ENCODE results near the gene ANKS1A.
"Not testable (repeated sequence)": the region's sequence is repeated elsewhere in the genome, so short reads cannot be mapped to it uniquely, and the experiment has no call there.

The ANKS1A gene

GRCh38 chr6:34992376-34992775, 103.3 kb downstream of the ANKS1A start:
- no peak for DNase-seq (ENCODE audit: low spot score)

DNA sequence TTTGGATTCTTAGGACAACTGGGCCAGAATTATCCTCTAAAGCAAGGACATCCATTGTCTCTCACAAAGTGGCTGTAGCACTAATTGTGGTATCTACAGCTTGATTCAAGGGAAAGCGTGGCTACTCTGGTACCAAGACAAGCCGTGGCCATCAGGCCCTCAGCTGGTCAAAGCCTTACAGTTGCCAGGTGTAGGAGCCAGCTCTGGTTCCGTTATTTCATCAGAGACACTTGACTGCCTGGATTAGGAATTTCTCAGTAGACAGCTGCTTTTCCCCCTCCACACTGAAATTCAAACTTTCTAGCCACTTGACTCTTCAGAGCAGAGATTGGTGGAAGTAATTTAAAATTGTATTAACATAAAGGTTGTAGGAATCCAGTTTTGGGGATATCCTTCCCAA, 104.2 kb downstream of the ANKS1A start:
- DNase-seq (ENCODE audit: low spot score): no peak

DNA sequence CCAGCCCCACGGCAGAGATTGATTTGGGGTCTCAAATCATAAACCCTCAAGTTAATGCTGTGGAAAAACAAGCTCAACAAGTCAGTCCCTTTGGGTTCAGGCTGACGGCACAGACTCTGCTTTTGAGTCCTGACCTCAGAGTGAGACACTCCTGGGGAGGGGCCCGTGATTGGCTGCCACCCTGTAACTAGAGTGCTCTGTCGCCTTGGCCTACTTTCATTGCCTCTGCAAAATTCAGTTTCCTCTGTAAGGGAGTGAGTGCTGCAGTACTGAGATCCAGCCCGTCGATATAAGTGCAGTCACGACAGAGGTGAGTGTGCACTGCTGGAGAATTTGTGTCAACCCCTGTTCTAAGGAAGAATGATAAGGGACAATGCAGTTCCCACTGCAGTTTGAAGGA, 105.6 kb downstream of the ANKS1A start:
- no peak for DNase-seq (ENCODE audit: low spot score)

- DNase-seq (ENCODE audit: low spot score): not testable (repeated sequence)
Measured at GRCh38 chr6:34998417-34998816, 109.4 kb downstream of the ANKS1A start.

GRCh38 chr6:34999153-34999552, 110.1 kb downstream of the ANKS1A start:
- not testable (repeated sequence) for DNase-seq (ENCODE audit: low spot score)

DNA sequence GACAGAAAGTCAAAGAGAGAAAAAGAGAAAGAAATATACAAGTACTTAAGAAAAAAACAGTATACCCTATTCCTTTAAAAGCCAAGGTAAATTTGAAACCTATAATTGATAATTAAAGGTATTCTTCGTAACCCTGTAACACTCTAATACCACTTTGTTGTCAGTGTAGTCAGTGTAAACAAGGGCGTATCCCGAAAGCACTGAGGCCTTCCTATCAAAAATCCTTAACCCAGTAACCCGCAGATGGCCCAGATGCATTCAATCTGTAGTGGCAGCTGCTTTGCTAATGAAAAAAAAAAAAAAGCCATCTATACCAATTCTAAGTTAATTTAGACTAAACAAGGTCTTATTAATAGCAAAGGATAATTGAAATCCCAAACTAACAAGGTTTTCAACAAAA, 110.9 kb downstream of the ANKS1A start:
- DNase-seq (ENCODE audit: low spot score): not testable (repeated sequence)

DNA sequence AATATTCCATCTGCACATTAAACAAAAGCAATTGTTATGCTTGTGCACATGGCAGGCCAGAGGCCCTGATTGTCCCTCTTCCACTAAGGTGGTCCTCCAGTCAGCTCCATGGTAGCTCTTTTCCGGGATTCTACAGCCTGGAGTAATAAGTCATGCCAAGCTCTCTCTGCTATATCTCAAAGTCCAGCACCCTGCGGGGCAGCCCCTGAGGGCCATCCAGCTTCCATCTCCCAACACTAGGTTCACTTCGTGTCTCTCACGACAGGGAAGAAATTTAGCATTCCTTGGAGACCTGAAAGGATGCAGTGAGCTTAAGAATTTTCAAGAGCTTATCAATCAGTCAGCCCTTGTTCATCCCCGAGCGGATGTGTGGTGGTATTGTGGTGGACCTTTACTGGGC, 112.3 kb downstream of the ANKS1A start:
- DNase-seq (ENCODE audit: low spot score): not testable (repeated sequence)

DNA sequence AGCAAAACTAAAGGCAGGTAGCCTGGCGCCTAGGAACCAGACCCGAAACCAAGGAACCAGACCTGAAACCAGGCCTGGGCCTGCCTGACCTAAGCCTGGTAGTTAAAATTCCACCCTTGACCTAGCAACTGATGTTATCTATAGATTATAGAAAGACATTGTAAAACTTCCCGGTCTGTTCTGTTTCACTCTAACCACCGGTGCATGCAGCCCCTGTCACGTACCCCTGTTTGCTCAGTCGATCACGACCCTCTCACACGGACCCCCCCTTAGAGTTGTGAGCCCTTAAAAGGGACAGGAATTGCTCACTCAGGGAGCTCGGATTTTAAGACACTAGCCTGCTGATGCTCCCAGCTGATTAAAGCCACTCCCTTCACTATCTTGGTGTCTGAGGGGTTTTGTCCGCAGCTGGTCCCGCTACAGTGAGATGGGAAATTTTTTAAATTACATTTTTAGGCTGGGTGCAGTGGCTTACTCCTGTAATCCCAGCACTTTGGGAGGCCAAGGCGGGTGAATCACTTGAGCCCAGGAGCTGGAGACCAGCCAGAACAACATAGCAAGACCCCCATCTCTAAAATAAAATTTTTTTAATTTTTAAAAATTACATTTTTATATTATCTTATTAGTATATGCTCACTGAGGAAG, 115.0 kb downstream of the ANKS1A start:
- DNase-seq (ENCODE audit: low spot score): not testable (repeated sequence)

DNA sequence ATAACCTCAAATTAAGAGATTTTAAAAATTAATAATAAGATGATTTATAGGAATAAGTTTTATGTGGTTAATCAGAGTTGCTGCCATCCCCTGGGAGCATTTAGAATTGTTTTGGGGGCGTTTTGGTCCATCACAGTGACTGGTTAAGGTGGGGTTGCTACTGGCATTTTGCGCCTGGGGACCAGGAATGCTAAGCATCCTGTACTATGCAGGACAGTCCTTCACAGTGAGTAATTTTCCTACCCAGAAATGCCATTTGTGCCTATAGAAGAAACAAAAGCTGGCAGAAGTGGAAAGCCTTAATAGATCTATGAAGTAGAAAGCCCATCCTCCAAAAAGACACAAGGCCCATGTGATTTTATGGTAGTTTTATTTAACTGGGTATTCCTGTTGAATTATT, 118.0 kb downstream of the ANKS1A start:
- no peak for DNase-seq (ENCODE audit: low spot score)

DNA sequence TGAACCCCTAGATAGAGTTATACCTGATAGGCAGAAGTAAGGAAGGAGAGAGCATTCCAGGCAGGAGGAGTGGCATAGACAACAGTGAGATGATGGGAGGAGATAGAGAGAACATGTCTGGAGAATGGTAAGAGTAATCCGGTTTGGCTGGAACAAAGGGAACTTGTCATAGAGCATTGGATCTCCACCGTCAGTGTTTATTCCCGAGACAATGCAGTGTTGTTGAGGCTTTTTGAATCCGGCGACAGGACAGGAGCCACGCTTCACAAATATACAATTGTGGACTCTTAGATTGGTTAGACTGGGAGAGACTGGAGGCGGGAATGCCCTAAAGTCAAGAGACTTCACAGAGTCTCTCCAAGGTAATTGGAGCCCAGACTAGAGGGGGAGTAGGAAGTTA, 119.8 kb downstream of the ANKS1A start:
- no peak for DNase-seq (ENCODE audit: low spot score)

GRCh38 chr6:35011096-35012041, 122.3 kb downstream of the ANKS1A start:
- DNase-seq (ENCODE audit: low spot score): no peak

- DNase-seq (ENCODE audit: low spot score): no peak
Measured at GRCh38 chr6:35013701-35014100, 124.6 kb downstream of the ANKS1A start.

GRCh38 chr6:35014341-35014740, 125.3 kb downstream of the ANKS1A start:
- DNase-seq (ENCODE audit: low spot score): no peak

DNA sequence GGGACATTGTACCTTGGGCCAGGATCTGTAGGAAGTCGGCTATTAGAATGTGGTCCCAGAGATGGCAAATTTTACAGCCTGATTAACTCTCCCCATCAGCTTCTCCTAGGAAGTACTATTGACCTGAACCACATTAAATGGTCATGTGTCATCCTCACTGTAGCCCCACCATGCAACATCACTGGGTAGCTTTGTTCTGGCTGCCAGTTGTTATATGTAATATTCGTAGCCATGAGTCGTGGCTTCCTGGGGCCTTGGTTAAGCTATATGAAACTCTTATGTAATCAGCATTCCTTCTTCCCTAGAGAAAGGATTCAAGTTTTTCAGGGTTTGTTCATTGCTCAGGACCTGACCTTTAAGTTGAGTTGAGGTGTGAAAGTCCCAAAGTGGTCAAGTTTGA, 125.7 kb downstream of the ANKS1A start:
- DNase-seq (ENCODE audit: low spot score): no peak

GRCh38 chr6:35015476-35015875, 126.4 kb downstream of the ANKS1A start:
- no peak for DNase-seq (ENCODE audit: low spot score)

- no peak for DNase-seq (ENCODE audit: low spot score)
Measured at GRCh38 chr6:35015996-35016395, 126.9 kb downstream of the ANKS1A start.

- DNase-seq (ENCODE audit: low spot score): no peak
Measured at GRCh38 chr6:35016502-35017321, 127.7 kb downstream of the ANKS1A start.

DNA sequence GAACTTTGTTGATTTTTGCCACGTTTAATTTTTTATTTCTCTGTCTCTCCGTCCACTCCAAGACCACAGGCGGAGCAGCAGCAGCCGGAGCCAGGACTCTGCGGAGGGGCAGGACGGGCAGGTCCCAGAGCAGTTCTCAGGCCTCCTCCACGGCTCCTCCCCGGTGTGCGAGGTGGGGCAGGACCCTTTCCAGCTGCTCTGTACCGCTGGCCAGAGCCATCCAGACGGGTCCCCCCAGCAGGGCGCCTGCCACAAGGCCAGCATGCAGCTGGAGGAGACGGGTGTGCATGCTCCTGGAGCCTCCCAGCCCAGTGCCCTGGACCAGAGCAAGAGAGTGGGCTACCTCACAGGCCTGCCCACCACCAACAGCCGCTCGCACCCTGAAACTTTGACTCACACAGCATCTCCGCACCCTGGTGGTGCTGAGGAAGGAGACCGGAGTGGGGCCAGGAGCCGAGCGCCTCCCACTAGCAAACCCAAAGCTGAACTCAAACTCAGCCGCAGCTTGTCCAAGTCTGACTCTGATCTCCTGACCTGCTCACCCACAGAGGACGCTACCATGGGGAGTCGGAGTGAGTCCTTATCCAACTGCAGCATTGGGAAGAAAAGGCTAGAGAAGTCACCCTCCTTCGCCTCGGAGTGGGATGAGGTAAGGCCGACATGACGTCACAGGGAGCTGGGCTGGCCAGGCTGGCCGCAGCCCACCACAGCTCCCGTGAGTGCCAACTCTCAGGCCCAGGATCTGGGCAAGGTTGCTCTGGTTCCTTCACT, 128.5 kb downstream of the ANKS1A start:
- DNase-seq (ENCODE audit: low spot score): no peak

DNA sequence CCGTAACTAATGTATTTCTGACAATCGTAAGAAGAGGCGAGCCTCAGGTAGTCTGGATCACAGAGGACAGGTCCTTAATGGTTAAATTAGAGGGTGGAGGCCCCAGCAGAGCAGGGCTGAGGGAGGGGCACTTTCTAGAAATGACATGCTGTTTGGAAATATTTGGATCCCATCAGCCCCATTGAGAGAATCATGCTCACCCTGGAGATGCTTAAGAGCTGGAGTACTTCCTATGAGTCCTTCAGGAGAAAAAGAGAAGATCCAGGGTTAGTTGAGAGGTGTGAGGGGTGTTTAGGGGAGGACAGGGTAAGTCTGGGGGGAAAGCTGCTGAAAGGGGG, 129.1 kb downstream of the ANKS1A start:
- no peak for DNase-seq (ENCODE audit: low spot score)

DNA sequence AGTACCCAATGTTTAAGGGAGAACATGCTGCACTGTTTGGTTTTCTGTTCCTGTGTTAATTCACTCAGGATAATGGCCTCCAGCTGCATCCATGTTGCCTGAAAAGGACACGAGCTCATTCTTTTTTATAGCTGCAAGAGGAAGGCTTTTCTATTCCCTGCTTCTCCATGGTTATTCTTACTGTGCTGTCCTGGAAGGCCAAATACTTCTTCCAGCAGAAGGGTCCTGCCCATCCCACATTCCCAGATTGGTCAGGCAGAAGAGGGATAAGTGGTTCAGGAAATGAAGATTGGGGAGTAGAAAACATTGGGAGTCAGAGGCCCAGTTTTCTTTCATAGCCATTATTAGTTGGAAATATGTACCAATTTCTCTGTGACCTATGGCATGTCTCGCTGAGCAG, 129.7 kb downstream of the ANKS1A start:
- DNase-seq (ENCODE audit: low spot score): no peak

- no peak for DNase-seq (ENCODE audit: low spot score)
Measured at GRCh38 chr6:35019171-35019570, 130.1 kb downstream of the ANKS1A start.

DNA sequence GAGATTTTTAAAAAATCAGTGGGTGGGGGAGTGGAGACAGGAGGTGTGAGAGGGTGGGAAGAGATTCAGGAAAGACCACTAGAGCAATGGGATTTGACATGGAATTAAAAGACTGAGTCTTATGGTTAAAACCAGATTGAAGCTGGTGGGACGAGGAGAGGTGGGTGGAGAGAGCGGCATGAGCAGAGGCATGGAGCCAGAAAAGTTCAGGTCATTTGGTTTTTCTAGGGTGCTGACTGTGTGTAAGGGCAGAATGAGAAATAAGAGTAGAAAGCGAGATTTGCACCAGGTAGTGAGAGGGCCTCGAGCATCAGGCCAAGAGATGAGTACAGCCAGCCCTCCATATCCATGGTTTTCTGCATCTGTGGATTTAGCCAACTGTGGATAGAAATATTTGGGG, 130.8 kb downstream of the ANKS1A start:
- DNase-seq (ENCODE audit: low spot score): no peak

All from D341Med (cell line).